Right forelimb (tissue), 1 donor: ENCODE measurements around the gene ARAP2.

Source experiments
- DNase-seq: peaks from one replicate; pipeline ENCODE4 v3.0.0-alpha.2; 2018

ARAP2 gene

GRCh38 chr4:36027203-36027602, 217.1 kb downstream of the ARAP2 start:
- no peak for DNase-seq

DNA sequence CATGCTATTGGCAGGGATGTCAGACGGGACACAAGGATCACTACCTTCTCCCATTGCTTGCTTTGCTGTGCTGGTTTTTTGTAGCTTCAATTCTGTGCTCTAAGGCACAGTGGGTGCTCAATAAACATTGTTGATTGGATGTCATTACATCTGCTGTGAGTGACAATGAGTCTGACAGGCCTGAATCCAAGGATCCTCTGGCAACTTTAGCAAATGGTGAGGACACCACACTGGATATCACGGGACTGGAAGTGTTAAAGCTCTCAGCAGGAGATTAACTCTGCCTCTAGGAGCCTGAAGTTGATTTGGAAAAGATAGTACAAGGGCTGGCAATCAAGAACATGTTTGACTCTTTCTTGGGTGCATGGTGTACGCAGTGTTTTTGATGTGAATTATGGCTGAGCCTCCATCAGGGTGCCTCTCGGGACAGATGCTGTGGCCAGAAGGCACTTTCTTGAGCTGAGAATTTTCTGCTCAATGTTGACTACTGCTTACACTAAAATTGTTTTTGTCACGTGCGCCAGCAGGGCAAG, 217.9 kb downstream of the ARAP2 start:
- DNase-seq: no peak

- DNase-seq: no peak
These were observed 219.2 kb downstream of the ARAP2 start for GRCh38 chr4:36024901-36025660.

DNA sequence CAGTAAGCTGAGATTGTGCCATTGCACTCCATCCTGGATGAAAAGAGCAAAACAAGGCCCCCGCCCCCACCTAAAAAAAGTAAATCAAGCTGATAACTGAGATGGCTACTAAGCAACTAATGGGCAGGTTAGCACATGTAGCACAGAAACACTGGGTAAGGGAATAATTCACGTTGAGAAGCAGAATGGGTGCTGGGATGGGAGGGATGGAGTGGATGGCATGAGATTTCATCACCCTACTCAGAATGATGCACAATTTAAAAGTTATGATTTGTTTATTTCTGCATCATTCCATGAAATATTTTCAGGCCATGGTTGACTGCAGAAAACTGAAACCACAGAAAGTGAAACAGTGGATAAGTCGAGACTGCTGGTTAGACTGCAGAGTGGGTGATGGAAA, 224.0 kb downstream of the ARAP2 start:
- no peak for DNase-seq
